ENCODE measurements around the gene XRN2. TPM values are rescaled to one million over a fixed set of nuclear protein-coding genes. Genes with fewer than 3 reads are reported as not detected.

The XRN2 gene
- total and polyA plus RNA-seq, 8 donors: 12.5 to 66.8 (median 27.7) TPM

- WGBS, 5 donors: 65 to 79% (median 74%) methylated on average over 8 of the region's 8 CpGs
- DNase-seq: no peak
- Histone ChIP-seq H3K36me3 (no peaks in the 10 kb centered on the region), H3K27ac (no peak overlapping the region), H3K4me3 (no peak overlapping the region), H3K9me3 (peaks cover 0 to 10% (median 6%) of the 10 kb centered on the region in 4 donors), H3K27me3 (no peaks in the 10 kb centered on the region), H3K4me1 (no peaks in the 10 kb centered on the region)
- intact Hi-C loops (cut with DNase I; ENCODE audit: low total_unique reads): no loop called here
- TF ChIP-seq CTCF (IDR thresholded peaks at IDR 0.05) (no peak), POLR2AphosphoS5 (IDR thresholded peaks at IDR 0.05) (no peak), POLR2A (IDR thresholded peaks at IDR 0.05) (no peak), EP300 (IDR thresholded peaks at IDR 0.05) (no peak)
These were observed 32.3 kb upstream of the XRN2 start for GRCh38 chr20:21270806-21271205.

- Histone ChIP-seq H3K27ac (no peak overlapping the region), H3K4me1 (no peaks in the 10 kb centered on the region), H3K27me3 (no peaks in the 10 kb centered on the region), H3K9me3 (peaks cover 0 to 6% (median 2%) of the 10 kb centered on the region in 4 donors), H3K4me3 (no peak overlapping the region), H3K36me3 (no peaks in the 10 kb centered on the region)
- no peak for DNase-seq
- intact Hi-C loops (cut with DNase I; ENCODE audit: low total_unique reads): no loop called here
- TF ChIP-seq EP300 (IDR thresholded peaks at IDR 0.05) (no peak), POLR2A (IDR thresholded peaks at IDR 0.05) (no peak), POLR2AphosphoS5 (IDR thresholded peaks at IDR 0.05) (no peak), CTCF (IDR thresholded peaks at IDR 0.05) (no peak)
These were observed 30.9 kb upstream of the XRN2 start for GRCh38 chr20:21272279-21272678.

GRCh38 chr20:21272679-21273078 is 30.5 kb upstream of the XRN2 start:
- intact Hi-C loops (cut with DNase I; ENCODE audit: low total_unique reads): no loop called here
- Histone ChIP-seq H3K27me3 (no peaks in the 10 kb centered on the region), H3K27ac (no peak overlapping the region), H3K4me1 (no peaks in the 10 kb centered on the region), H3K9me3 (peaks cover 0 to 6% (median 2%) of the 10 kb centered on the region in 4 donors), H3K4me3 (no peak overlapping the region), H3K36me3 (no peaks in the 10 kb centered on the region)
- WGBS, 5 donors: 62 to 89% (median 81%) methylated on average over 3 of the region's 3 CpGs
- TF ChIP-seq POLR2A (IDR thresholded peaks at IDR 0.05) (no peak), EP300 (IDR thresholded peaks at IDR 0.05) (no peak), POLR2AphosphoS5 (IDR thresholded peaks at IDR 0.05) (no peak), CTCF (IDR thresholded peaks at IDR 0.05) (no peak)
- no peak for DNase-seq

GRCh38 chr20:21273755-21274386 is 29.3 kb upstream of the XRN2 start:
- DNase-seq: no peak
- 76 to 83% (median 82%) methylated on average over 8 of the region's 8 CpGs for WGBS, 5 donors
- intact Hi-C loops (cut with DNase I; ENCODE audit: low total_unique reads): no loop called here
- Histone ChIP-seq H3K36me3 (no peaks in the 10 kb centered on the region), H3K4me3 (no peak overlapping the region), H3K27me3 (no peaks in the 10 kb centered on the region), H3K9me3 (peaks cover 0 to 6% (median 2%) of the 10 kb centered on the region in 4 donors), H3K27ac (no peak overlapping the region), H3K4me1 (no peaks in the 10 kb centered on the region)
- TF ChIP-seq POLR2A (IDR thresholded peaks at IDR 0.05) (no peak), CTCF (IDR thresholded peaks at IDR 0.05) (no peak), POLR2AphosphoS5 (IDR thresholded peaks at IDR 0.05) (no peak), EP300 (IDR thresholded peaks at IDR 0.05) (no peak)

All from stomach (tissue), 9 donors.